NOMO-1 treated with DMSO at 0.1 percent for 48 hours (cell line): Measurements from ENCODE around the gene SRL.
A peak's percentile ranks its signal among the peaks of the same experiment; 100 is the strongest.

ENCODE experiments used
- DNase-seq: peaks from one replicate; lab custom pipeline; 2025; ENCODE audit not compliant: unreplicated experiment; lab: John Stamatoyannopoulos, UW

The SRL gene

DNA sequence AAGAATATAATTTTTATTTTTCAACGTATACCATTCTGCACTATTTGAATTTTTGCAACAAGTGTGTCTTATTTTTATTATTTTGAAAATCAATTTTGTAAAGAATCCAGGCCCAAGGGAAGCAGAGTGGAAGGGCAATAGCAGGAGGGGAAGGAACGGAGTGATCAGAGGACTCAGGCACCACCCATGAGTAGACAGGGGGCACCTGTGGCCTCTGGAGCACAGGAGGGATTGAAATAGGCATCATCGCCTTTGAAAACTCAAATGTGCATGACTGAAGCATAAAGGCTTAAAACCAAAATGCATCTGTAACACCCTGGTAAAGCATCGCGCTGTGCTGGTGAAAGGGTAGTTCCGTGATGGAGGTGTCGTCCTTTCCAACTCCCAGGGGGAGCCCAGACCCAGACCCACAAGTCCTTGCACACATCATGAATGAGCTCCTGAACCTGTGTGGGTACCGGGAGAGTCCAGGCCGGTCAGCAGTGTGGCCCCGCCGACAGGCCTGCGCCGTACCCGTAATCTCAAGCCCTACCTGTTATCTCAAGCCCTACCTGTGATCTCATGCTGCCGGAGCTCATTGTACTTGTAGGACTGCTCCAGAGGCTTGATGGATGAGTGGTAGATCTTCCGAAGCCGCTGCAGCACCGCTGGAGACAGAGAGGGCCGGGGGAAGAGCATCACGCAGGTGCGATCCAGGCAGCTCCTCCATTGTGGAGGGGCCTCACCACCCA lies 39.1 kb downstream of the SRL start:
- DNase-seq: no peak

DNA sequence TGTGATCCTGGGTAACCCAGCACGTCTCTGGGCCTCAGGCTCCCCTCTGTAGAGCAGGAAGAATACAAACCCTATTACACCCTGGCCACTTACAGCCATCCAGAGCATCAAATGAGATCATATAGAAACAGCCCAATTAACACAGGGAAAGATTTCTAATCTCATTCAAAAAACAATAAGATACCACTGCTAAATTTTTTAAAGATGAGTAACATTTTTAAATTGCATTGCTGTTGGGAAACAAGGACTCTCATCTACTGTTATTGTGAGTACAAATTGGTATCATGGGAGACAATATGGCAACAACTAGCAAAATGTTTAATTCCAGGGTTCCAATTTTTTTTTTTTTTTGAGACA lies 41.1 kb downstream of the SRL start:
- DNase-seq: no peak

GRCh38 chr16:4200000-4200780 lies 41.7 kb downstream of the SRL start:
- peak; percentile 75 for DNase-seq

GRCh38 chr16:4198816-4199215 lies 43.1 kb downstream of the SRL start:
- DNase-seq: no peak

- DNase-seq: peak; percentile 88
Observed at GRCh38 chr16:4194661-4195060, 47.2 kb downstream of the SRL start.

- DNase-seq: peak; percentile 28
Observed at GRCh38 chr16:4193920-4194319, 48.0 kb downstream of the SRL start.

- DNase-seq: no peak
Observed at GRCh38 chr16:4192206-4192605, 49.7 kb downstream of the SRL start.

GRCh38 chr16:4190712-4191333 lies 51.1 kb downstream of the SRL start:
- no peak for DNase-seq

GRCh38 chr16:4190086-4190485 lies 51.8 kb downstream of the SRL start:
- no peak for DNase-seq

GRCh38 chr16:4184038-4184702 lies 57.7 kb downstream of the SRL start:
- DNase-seq: no peak

DNA sequence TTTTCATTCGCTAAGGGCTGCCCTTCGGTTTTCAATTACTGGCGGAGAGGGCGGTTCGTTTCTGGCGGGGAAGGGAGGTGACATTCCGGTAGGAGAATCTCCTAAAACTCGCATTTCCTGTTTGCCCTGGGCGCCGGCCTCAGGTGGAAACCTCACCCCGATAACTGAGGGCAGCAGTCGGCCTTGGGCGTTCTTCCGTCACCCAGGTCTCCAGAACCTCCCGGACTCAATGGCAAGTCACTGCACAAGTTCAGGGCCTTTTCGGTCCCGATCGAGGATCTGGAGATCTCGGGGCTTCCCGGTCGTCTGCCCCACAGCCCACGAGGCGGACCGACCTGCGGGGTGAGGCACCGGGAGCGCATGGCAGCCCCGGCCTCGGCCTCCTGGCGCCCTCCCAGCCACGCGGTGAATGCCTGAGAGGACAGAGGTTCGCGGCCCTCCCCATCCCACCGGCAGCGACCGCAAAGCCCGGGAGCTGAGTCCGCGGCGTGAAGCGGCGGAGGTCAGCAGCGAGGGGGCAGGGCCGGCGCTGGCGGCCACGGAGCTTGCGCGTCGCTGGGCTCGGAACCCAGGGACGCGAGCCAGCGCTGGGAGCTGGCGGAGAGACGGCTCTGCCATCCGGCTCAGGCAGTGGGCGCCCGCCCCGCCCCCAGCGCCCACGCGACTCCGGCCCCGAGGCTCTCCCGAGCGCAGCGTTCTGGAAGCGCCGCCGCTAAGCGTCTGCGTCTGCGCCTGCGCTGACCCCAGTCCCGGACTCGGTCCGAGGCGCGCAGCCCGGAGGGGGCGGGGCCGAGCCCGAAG lies 58.4 kb downstream of the SRL start:
- peak; percentile 87 for DNase-seq

GRCh38 chr16:4182581-4183236 lies 59.2 kb downstream of the SRL start:
- DNase-seq: peak; percentile 80

DNA sequence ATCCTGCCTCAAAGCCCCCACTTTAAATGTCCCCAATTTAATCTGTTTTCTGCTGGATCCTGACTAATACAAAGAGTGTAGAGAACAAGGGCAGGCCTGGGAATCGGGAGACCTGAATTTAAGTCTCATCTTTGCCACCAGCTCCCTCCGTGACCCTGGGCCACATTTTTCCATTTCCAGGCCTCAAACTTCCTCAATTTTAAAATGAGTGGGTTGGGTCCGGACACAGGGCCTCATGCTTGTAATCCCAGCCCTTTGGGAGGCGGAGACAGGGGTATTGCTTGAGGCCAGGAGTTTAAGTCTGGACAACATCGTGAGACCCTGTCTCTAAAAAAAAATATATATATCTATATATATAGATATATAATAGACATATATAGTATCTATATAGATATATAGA lies 61.4 kb downstream of the SRL start:
- DNase-seq: no peak

DNA sequence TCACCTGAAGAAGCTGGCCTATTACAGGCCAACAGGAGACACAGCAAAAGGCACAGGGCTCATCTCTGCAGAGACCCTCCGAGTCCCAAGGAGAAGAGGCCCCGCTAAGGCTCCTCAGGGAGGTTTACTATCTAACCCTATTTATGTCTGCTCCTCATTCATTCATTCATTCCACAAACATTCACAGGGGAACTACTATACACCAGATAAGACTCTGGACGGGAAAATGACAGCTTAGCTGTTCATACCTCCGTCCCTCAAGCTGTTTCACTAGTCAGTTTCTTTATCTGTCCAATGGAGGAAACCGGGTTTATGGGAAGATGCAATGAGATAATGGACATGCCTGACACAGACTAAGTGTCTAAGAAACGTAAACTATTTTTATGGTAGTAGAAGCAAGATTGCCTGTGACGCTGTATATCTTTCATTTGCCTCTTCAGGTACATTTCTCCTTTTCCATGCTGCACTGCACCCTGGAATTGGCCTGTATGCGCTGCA lies 62.1 kb downstream of the SRL start:
- DNase-seq: no peak

GRCh38 chr16:4179020-4179419 lies 62.9 kb downstream of the SRL start:
- peak; percentile 55 for DNase-seq

- no peak for DNase-seq
Observed at GRCh38 chr16:4178468-4179010, 63.3 kb downstream of the SRL start.

GRCh38 chr16:4176906-4177417 lies 64.9 kb downstream of the SRL start:
- DNase-seq: peak; percentile 38

DNA sequence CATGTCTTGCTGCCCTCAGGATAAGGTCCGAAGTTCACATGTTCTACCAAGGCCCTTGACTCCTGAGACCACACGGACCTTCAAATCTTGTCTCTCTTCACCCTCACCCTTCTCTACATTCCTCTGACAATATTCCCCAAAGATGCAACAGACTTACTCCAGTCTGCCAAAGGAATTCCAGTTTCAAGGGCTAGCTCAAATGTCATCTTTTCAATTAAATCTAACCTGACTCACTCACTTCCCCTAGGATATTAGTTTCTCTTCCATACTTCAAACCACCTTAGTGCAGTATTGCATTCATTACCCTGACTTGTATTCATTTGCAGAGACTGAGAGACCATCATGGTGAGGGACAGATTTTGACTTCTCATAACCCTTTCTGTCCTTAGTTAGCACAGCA lies 66.0 kb downstream of the SRL start:
- no peak for DNase-seq

- no peak for DNase-seq
Observed at GRCh38 chr16:4172070-4172469, 69.8 kb downstream of the SRL start.

GRCh38 chr16:4169415-4169814 lies 72.5 kb downstream of the SRL start:
- DNase-seq: no peak
